GM19240 (cell line): ENCODE results near the gene ERF.
A peak's percentile ranks its signal among the peaks of the same experiment; 100 is the strongest.

Experiments
- DNase-seq: peaks from one replicate; pipeline ENCODE4 v3.0.0; 2011; ENCODE audit warnings: low spot score; ENCODE audit not compliant: insufficient read length

Gene ERF

GRCh38 chr19:42216653-42217519 lies 38.0 kb downstream of the ERF start:
- no peak for DNase-seq

- DNase-seq, result no peak
These were observed 40.0 kb downstream of the ERF start for GRCh38 chr19:42214810-42215485.

- no peak for DNase-seq
These were observed 42.0 kb downstream of the ERF start for GRCh38 chr19:42212886-42213285.

GRCh38 chr19:42208612-42209011 lies 46.3 kb downstream of the ERF start:
- DNase-seq, result no peak

GRCh38 chr19:42207767-42208271 lies 47.1 kb downstream of the ERF start:
- DNase-seq, result no peak

GRCh38 chr19:42206871-42207755 lies 47.8 kb downstream of the ERF start:
- no peak for DNase-seq

GRCh38 chr19:42204664-42205063 lies 50.3 kb downstream of the ERF start:
- no peak for DNase-seq

- DNase-seq, result no peak
These were observed 51.2 kb downstream of the ERF start for GRCh38 chr19:42203700-42204099.

GRCh38 chr19:42202290-42202880 lies 52.5 kb downstream of the ERF start:
- DNase-seq, result no peak

GRCh38 chr19:42201489-42202289 lies 53.2 kb downstream of the ERF start:
- peak; percentile 70 for DNase-seq

- DNase-seq, result no peak
These were observed 54.7 kb downstream of the ERF start for GRCh38 chr19:42200116-42200715.

GRCh38 chr19:42199440-42200115 lies 55.4 kb downstream of the ERF start:
- DNase-seq, result peak; percentile 85

- DNase-seq, result peak; percentile 75
These were observed 56.1 kb downstream of the ERF start for GRCh38 chr19:42198676-42199439.
